ENCODE results near the gene MRPS18A. TPM values are rescaled to one million over a fixed set of nuclear protein-coding genes. Genes with fewer than 3 reads are reported as not detected.
"Not testable (repeated sequence)": the region's sequence is repeated elsewhere in the genome, so short reads cannot be mapped to it uniquely, and the experiment has no call there.

The MRPS18A gene
- total RNA-seq, 1 donor from 2014 or later: 79.5 TPM

GRCh38 chr6:43705996-43706395, 18.4 kb upstream of the MRPS18A start:
- TF ChIP-seq CTCF (IDR thresholded peaks at IDR 0.05; ENCODE audit: insufficient read depth, low read length, severe bottlenecking): no peak
- H3K36me3 ChIP-seq (ENCODE audit: control insufficient read depth, insufficient read depth, low read length): no peaks in the 10 kb centered on the region
- no peaks in the 10 kb centered on the region for H3K27me3 ChIP-seq (ENCODE audit: control insufficient read depth, insufficient read depth, low read length)
- no peak overlapping the region for H3K4me3 ChIP-seq (ENCODE audit: low read depth, low read length)
- FAIRE-seq (no peak), DNase-seq (ENCODE audit: low read depth) (peak; percentile 59)

GRCh38 chr6:43703512-43704429, 16.2 kb upstream of the MRPS18A start:
- H3K27me3 ChIP-seq (ENCODE audit: control insufficient read depth, insufficient read depth, low read length): no peaks in the 10 kb centered on the region
- no peak for TF ChIP-seq CTCF (IDR thresholded peaks at IDR 0.05; ENCODE audit: insufficient read depth, low read length, severe bottlenecking)
- FAIRE-seq (no peak), DNase-seq (ENCODE audit: low read depth) (no peak)
- H3K36me3 ChIP-seq (ENCODE audit: control insufficient read depth, insufficient read depth, low read length): no peaks in the 10 kb centered on the region
- H3K4me3 ChIP-seq (ENCODE audit: low read depth, low read length): no peak overlapping the region

- FAIRE-seq (no peak), DNase-seq (ENCODE audit: low read depth) (peak; percentile 91)
- Histone ChIP-seq H3K27me3 (ENCODE audit: control insufficient read depth, insufficient read depth, low read length) (no peaks in the 10 kb centered on the region), H3K4me3 (ENCODE audit: low read depth, low read length) (no peak overlapping the region), H3K36me3 (ENCODE audit: control insufficient read depth, insufficient read depth, low read length) (no peaks in the 10 kb centered on the region)
- TF ChIP-seq CTCF (IDR thresholded peaks at IDR 0.05; ENCODE audit: insufficient read depth, low read length, severe bottlenecking): no peak
Measured at GRCh38 chr6:43702534-43703440, 15.2 kb upstream of the MRPS18A start.

DNA sequence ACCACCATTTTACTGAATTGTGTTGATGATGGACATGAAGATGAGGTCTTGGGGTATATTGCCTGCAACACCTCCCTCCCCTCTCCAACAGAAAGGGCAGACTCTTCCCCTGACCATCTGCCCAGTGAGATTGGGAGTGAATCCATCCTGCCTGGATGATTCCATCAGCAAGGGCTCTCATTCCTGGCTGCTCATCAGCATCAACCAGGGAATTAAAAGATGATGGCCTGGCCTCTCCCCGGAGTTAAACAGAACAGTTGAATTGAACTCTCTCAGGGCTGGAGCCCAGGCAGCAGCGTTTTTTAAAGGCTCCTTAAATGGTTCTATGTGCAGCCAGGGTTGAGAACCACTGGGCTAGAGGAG, 14.6 kb upstream of the MRPS18A start:
- H3K36me3 ChIP-seq (ENCODE audit: control insufficient read depth, insufficient read depth, low read length): no peaks in the 10 kb centered on the region
- DNase-seq (ENCODE audit: low read depth) (no peak), FAIRE-seq (no peak)
- no peak overlapping the region for H3K4me3 ChIP-seq (ENCODE audit: low read depth, low read length)
- H3K27me3 ChIP-seq (ENCODE audit: control insufficient read depth, insufficient read depth, low read length): no peaks in the 10 kb centered on the region
- no peak for TF ChIP-seq CTCF (IDR thresholded peaks at IDR 0.05; ENCODE audit: insufficient read depth, low read length, severe bottlenecking)

DNA sequence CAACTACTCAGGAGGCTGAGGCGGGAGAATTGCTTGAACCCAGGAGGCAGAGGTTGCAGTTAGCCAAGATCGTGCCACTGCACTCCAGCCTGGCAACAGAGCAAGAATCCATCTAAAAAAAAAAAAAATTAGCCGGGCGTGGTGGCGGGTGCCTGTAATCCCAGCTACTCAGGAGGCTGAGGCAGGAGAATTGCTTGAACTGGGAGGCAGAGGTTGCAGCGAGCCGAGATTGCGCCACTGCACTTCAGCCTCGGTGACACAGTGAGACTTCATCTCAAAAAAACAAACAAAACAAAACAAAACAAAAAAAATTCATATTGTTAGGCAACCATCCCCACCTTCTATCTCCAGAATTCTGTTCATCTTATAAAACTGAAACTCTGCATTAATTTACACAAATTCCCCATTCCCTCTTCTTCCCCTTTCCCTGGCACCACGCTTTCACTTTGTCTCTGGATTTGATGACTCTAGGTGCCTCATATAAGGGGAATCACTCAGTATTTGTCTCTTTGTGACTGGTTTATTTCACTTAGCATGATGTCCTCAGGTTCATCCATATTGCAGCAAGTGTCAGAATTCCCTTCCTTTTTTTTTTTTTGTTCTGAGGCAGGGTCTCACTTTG, 13.5 kb upstream of the MRPS18A start:
- H3K4me3 ChIP-seq (ENCODE audit: low read depth, low read length); H3K36me3 ChIP-seq (ENCODE audit: control insufficient read depth, insufficient read depth, low read length); FAIRE-seq; H3K27me3 ChIP-seq (ENCODE audit: control insufficient read depth, insufficient read depth, low read length); DNase-seq (ENCODE audit: low read depth): not testable (repeated sequence)

Data from bronchial epithelial cell (primary cell).